ENCODE data around the gene CCKAR. TPM values are rescaled to one million over a fixed set of nuclear protein-coding genes. Genes with fewer than 3 reads are reported as not detected.

Gene CCKAR
- total and polyA plus RNA-seq, 2 donors (not counting 3 experiments of a cell fraction or from before 2014, with no cell fraction given), result not detected

- Histone ChIP-seq H4K20me1 (replicated peaks; ENCODE audit: control insufficient read depth, extremely low read depth, insufficient read depth, low read length) (no peaks in the 10 kb centered on the region), H3K4me3 (replicated peaks in 1 of 3; ENCODE audit: insufficient read depth in 1 of 3, low read depth in 1 of 3, low read length in 3 of 3) (no peak overlapping the region), H2AFZ (ENCODE audit: low read depth, low read length) (no peak overlapping the region), H3K9ac (replicated peaks; ENCODE audit: extremely low read depth, insufficient read depth, low read length) (no peak overlapping the region), H3K27ac (ENCODE audit: insufficient read depth, low read depth, low read length) (no peak overlapping the region), H3K36me3 (ENCODE audit: control insufficient read depth in 2 of 2, extremely low read depth in 1 of 2, insufficient read depth in 2 of 2, low read length in 2 of 2) (no peaks in the 10 kb centered on the region), H3K27me3 (ENCODE audit: control insufficient read depth in 2 of 2, insufficient read depth in 2 of 2, low read length in 2 of 2) (peaks cover 4 to 8% of the 10 kb centered on the region in 2 experiments), H3K9me3 (replicated peaks; ENCODE audit: control insufficient read depth, insufficient read depth, low read length) (no peaks in the 10 kb centered on the region), H3K4me1 (ENCODE audit: control insufficient read depth, extremely low read depth, insufficient read depth, low read length) (no peaks in the 10 kb centered on the region), H3K4me2 (ENCODE audit: insufficient read depth, low read length) (no peak overlapping the region), H3K9me1 (replicated peaks; ENCODE audit: control insufficient read depth, extremely low read depth, insufficient read depth, low read length) (no peaks in the 10 kb centered on the region), H3K79me2 (ENCODE audit: control insufficient read depth, insufficient read depth, low read length) (no peaks in the 10 kb centered on the region)
- TF ChIP-seq FOS (IDR thresholded peaks at IDR 0.05; ENCODE audit: borderline replicate concordance, insufficient read depth, low read length) (no peak), POLR2A (IDR thresholded peaks at IDR 0.05; ENCODE audit: low read depth, low read length) (no peak), JUN (IDR thresholded peaks at IDR 0.05; ENCODE audit: borderline replicate concordance, insufficient read depth, insufficient read length, low read depth) (no peak), GATA2 (IDR thresholded peaks at IDR 0.05; ENCODE audit: insufficient read depth, insufficient read length, low read depth, low read length) (no peak), CTCF (IDR thresholded peaks at IDR 0.05; ENCODE audit: extremely low read depth in 1 of 2, insufficient read depth in 1 of 2, low read depth in 1 of 2, low read length in 2 of 2) (no peak), MAX (IDR thresholded peaks at IDR 0.05; ENCODE audit: insufficient read depth, insufficient read length) (no peak), EZH2 (IDR thresholded peaks at IDR 0.05; ENCODE audit: borderline replicate concordance, low read depth, low read length, severe bottlenecking) (no peak), POLR2AphosphoS5 (IDR thresholded peaks at IDR 0.05; ENCODE audit: insufficient read depth, low read depth, low read length) (no peak), MYC (IDR thresholded peaks at IDR 0.05; ENCODE audit: low read depth, low read length) (no peak)
- BruUV-seq (replicated peaks), result no TSS peak
- FAIRE-seq (no peak), DNase-seq (ENCODE audit: low read depth, low spot score) (no peak)
- dilution Hi-C loops (cut with MboI; ENCODE audit: extremely low pct_ligation_motif_present, low sequenced_read_pairs) (no loop called here), intact Hi-C loops (cut with micrococcal nuclease) (no loop called here)
- ChIA-PET POLR2A (no interaction called here), CTCF (no interaction called here)
Observed at GRCh38 chr4:26491449-26492170, 1.3 kb upstream of the CCKAR start.
